ENCODE data around the gene DNAJC22. TPM values are rescaled to one million over a fixed set of nuclear protein-coding genes. Genes with fewer than 3 reads are reported as not detected.

Gene DNAJC22
- total and polyA plus RNA-seq, 9 donors: 0.02 to 2.5 (median 0.14) TPM

Other genes starting within 250 kb of the DNAJC22 start
- 30.2 TPM for gene LMBR1L, start 236.0 kb upstream of the DNAJC22 start, total RNA-seq
- 10 to 100 TPM; 33.6 to 53.1 (median 39.9) TPM for gene LMBR1L, start 236.0 kb upstream of the DNAJC22 start, polyA plus RNA-seq (ENCODE audit: insufficient read depth in 1 of 8, insufficient read length in 8 of 8, low replicate concordance in 1 of 8)
- 884 TPM for gene TUBA1B, start 215.5 kb upstream of the DNAJC22 start, total RNA-seq
- gene TUBA1B, start 215.5 kb upstream of the DNAJC22 start, polyA plus RNA-seq (ENCODE audit: insufficient read depth in 1 of 8, insufficient read length in 8 of 8, low replicate concordance in 1 of 8): 1,000 to 10,000 TPM in 7 of 8 donors, 100 to 1,000 TPM in 1; 792 to 1,222 (median 1,110) TPM
- gene TUBA1A, start 157.8 kb upstream of the DNAJC22 start, total RNA-seq: 679 TPM
- gene TUBA1A, start 157.8 kb upstream of the DNAJC22 start, polyA plus RNA-seq (ENCODE audit: insufficient read depth in 1 of 8, insufficient read length in 8 of 8, low replicate concordance in 1 of 8): 100 to 1,000 TPM; 717 to 946 (median 807) TPM
- 48.5 TPM for gene TUBA1C, start 81.8 kb upstream of the DNAJC22 start, total RNA-seq
- gene TUBA1C, start 81.8 kb upstream of the DNAJC22 start, polyA plus RNA-seq (ENCODE audit: insufficient read depth in 1 of 8, insufficient read length in 8 of 8, low replicate concordance in 1 of 8): 100 to 1,000 TPM in 1 of 8 donors, 10 to 100 TPM in 7; 59.1 to 101 (median 84.0) TPM
- 1.4 TPM for gene PRPH, start 51.7 kb upstream of the DNAJC22 start, total RNA-seq
- gene PRPH, start 51.7 kb upstream of the DNAJC22 start, polyA plus RNA-seq (ENCODE audit: insufficient read depth in 1 of 8, insufficient read length in 8 of 8, low replicate concordance in 1 of 8): 1 to 10 TPM; 1.3 to 3.5 (median 2.4) TPM
- gene TROAP, start 23.6 kb upstream of the DNAJC22 start, total RNA-seq: 6.9 TPM
- 10 to 100 TPM; 10.8 to 18.2 (median 12.5) TPM for gene TROAP, start 23.6 kb upstream of the DNAJC22 start, polyA plus RNA-seq (ENCODE audit: insufficient read depth in 1 of 8, insufficient read length in 8 of 8, low replicate concordance in 1 of 8)
- 0.27 TPM for gene C1QL4, start 9.7 kb upstream of the DNAJC22 start, total RNA-seq
- under 1 TPM in 6 of 8 donors, not detected in 2; 0.05 to 0.15 (median 0.09) TPM for gene C1QL4, start 9.7 kb upstream of the DNAJC22 start, polyA plus RNA-seq (ENCODE audit: insufficient read depth in 1 of 8, insufficient read length in 8 of 8, low replicate concordance in 1 of 8)
- gene SPATS2, start 20.6 kb downstream of the DNAJC22 start, total RNA-seq: 18.8 TPM
- 10 to 100 TPM; 24.2 to 42.1 (median 29.6) TPM for gene SPATS2, start 20.6 kb downstream of the DNAJC22 start, polyA plus RNA-seq (ENCODE audit: insufficient read depth in 1 of 8, insufficient read length in 8 of 8, low replicate concordance in 1 of 8)
- 1.1 TPM for gene KCNH3, start 192.1 kb downstream of the DNAJC22 start, total RNA-seq
- gene KCNH3, start 192.1 kb downstream of the DNAJC22 start, polyA plus RNA-seq (ENCODE audit: insufficient read depth in 1 of 8, insufficient read length in 8 of 8, low replicate concordance in 1 of 8): 1 to 10 TPM in 7 of 8 donors, under 1 TPM in 1; 0.96 to 2.0 (median 1.6) TPM
- gene MCRS1, start 221.3 kb downstream of the DNAJC22 start, total RNA-seq: 52.5 TPM
- 10 to 100 TPM; 56.0 to 77.2 (median 60.1) TPM for gene MCRS1, start 221.3 kb downstream of the DNAJC22 start, polyA plus RNA-seq (ENCODE audit: insufficient read depth in 1 of 8, insufficient read length in 8 of 8, low replicate concordance in 1 of 8)